ENCODE results near the gene NPHP1. TPM values are rescaled to one million over a fixed set of nuclear protein-coding genes. Genes with fewer than 3 reads are reported as not detected.

Gene NPHP1
- 5.3 and 5.5 TPM in 2 replicates for total RNA-seq

DNA sequence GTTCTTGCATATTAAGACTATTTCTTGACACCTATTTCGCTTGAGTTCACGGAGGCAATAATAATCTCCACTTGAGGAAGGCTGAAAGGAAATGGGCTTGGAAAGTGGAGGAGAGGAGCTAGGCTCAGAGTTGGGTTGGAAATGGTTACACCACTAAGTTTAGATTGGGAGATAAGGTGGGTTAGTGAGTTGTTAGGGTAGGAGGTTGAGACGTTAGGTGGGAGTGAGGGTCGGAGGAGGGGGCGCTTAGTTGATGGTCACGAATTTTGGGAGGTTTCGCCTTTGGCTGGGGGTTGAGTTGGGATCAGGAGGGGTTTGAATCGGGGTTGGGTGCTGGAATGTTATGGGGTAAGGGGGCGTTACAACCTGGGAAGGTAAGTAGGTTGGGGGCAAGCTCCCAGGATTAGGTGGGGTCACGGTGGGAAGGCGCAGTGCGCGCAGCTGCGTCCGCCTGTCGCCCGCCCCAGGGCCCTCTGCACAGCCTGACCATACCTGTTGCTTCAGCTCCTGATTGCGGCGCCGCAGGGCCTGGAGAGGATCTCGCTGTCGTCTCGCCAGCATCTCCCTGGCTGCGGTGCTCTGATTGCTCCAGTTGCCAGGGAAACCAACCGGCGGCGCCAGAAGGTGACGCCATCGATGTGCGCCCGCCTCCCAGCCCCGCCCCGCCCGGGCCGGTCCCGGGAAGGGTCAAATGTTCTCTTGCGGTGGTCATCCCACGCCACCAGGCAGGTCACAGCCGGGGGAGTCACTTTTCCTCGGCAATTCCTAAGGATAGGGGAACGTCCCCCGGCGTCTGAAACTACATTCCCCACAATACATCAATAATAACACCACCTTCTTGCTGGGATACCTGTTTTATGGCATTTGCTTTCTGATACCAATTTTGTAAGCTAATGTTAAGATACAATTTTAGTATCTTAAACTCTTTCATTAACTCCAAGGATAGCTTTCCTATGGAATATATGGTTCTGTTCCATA is at the start of gene NPHP1:
TSS of gene NPHP1 (minus strand) at position 606 of the 978 bp plus-strand sequence. CDS start at position 561, 45 bp downstream.

DNA sequence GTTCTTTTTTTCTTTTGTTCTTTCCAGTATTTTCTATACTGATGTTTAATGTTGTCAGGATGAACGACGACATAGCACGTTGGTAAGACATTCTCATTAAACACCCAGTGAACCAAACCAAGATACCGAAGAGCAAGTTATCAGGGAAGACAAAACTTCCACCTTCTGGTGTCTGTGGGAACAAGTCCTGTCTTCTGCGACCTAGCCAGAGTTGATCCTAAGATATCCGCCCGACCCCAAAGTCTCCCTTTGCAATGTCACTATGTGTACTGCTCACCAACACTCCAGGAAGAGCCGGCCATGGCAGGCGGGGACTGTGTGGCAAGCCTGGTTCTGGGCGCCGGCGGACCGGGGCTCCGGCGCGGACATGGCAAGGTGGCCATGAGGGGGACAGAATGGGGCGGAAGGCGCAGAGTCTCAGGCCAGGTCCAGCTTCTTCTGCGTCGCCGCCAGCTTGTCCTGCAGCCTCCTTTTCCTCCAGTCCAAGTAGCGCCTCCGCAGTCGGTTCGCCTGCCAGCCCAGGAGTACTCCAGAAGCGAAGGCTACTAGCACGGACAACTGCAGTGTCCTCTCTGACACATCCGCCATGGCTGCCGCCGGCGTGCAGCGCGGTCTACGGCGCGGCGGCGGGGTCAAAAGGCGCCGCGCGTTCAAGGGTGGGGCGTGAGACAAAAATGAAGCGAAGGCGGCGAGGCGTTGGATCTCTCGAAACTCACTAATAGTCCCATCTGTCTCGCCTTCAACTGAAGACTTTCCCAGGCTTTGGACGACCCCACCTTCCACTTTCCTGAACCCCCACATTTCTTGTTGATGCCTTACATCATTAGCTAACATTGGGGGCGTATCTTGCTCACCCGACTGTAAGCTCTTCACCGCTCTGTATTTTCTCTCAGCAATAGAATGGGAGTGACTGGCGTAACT is 7.4 kb upstream of the NPHP1 start, which contains the start of gene MTLN:
TSS of gene MTLN (minus strand) at position 610 of the 921 bp plus-strand sequence. CDS start at position 588, 22 bp downstream.

DNA sequence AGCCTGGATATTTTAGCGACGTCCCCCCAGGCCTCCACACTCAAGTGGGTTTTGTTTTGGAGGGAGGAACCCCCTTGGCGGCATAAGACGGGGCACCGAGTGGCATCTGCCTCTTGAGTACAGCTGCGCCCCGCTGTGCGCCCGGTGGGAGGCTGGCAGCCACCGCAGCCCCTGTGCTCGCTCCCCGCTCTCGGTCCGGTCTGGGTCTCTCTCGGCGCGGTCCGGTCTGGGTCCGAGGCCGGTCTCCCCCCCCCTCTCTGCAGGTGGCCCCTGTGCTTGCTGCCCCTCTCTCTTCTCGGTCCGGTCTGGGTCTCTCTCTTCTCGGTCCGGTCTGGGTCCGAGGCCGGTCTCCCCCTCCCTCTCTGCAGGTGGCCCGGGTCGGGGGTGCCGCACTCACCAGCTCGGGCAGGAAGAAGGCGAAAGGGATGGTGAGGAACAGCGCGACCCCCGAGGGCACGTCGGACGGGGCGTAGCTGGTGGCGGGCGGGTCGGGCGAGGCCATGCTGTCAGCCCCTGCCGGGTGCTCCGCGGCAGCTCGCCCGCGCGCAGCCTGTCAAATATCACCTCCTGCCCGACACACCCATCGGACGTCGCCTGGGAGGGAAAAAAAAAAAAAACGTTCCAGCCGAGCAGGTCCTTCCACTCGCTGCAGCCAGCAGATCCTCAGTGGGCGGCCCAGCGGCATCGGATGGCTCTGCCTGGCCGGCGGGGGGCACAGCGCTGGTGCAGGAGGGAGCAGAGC is 89.4 kb downstream of the NPHP1 start, which contains the start of gene MALL:
TSS of gene MALL (minus strand) at position 532 of the 742 bp plus-strand sequence. CDS start at position 502, 30 bp downstream.

Small RNAs within 50 kb of the gene (small RNA-seq; reads per million reads assigned to genes)
- not detected for gene MIR4436B1

Other genes with a start within 250 kb of the NPHP1 start
- gene MALL, start 89.2 kb downstream of the NPHP1 start, total RNA-seq, result 4.7 and 8.8 TPM in 2 replicates
- 47.8 and 53.2 TPM in 2 replicates for gene MTLN, start 7.5 kb upstream of the NPHP1 start, total RNA-seq